Measurements from ENCODE around the gene HEXA.

HEXA gene

GRCh38 chr15:72375501-72375845 is 341 bp downstream of the HEXA start:
- no peak for DNase-seq (ENCODE audit: low read depth in 3 of 3)

GRCh38 chr15:72372361-72372760 is 3.5 kb downstream of the HEXA start:
- DNase-seq (ENCODE audit: low read depth in 3 of 3): no peak

GRCh38 chr15:72369964-72370363 is 5.8 kb downstream of the HEXA start:
- DNase-seq (ENCODE audit: low read depth in 3 of 3): no peak

- DNase-seq (ENCODE audit: low read depth in 3 of 3): no peak
Measured at GRCh38 chr15:72368899-72369298, 6.9 kb downstream of the HEXA start.

GRCh38 chr15:72368325-72368724 is 7.5 kb downstream of the HEXA start:
- DNase-seq (ENCODE audit: low read depth in 3 of 3): no peak

- DNase-seq (ENCODE audit: low read depth in 3 of 3): no peak
Measured at GRCh38 chr15:72365844-72366243, 10.0 kb downstream of the HEXA start.

- DNase-seq (ENCODE audit: low read depth in 3 of 3): no peak
Measured at GRCh38 chr15:72361176-72361575, 14.6 kb downstream of the HEXA start.

- DNase-seq (ENCODE audit: low read depth in 3 of 3): peak in 1 of 3 experiments; percentile 6
Measured at GRCh38 chr15:72358650-72359171, 17.1 kb downstream of the HEXA start.

- no peak for DNase-seq (ENCODE audit: low read depth in 3 of 3)
Measured at GRCh38 chr15:72358121-72358520, 17.7 kb downstream of the HEXA start.

GRCh38 chr15:72354496-72354895 is 21.3 kb downstream of the HEXA start:
- no peak for DNase-seq (ENCODE audit: low read depth in 3 of 3)

GRCh38 chr15:72353266-72353665 is 22.5 kb downstream of the HEXA start:
- no peak for DNase-seq (ENCODE audit: low read depth in 3 of 3)

GRCh38 chr15:72345806-72346205 is 30.0 kb downstream of the HEXA start:
- DNase-seq (ENCODE audit: low read depth in 3 of 3): no peak

GRCh38 chr15:72345280-72345679 is 30.5 kb downstream of the HEXA start:
- no peak for DNase-seq (ENCODE audit: low read depth in 3 of 3)

- DNase-seq (ENCODE audit: low read depth in 3 of 3): no peak
Measured at GRCh38 chr15:72344602-72345001, 31.2 kb downstream of the HEXA start.

GRCh38 chr15:72342385-72342784 is 33.4 kb downstream of the HEXA start:
- peak in 2 of 3 experiments; percentile 11 to 13 for DNase-seq (ENCODE audit: low read depth in 3 of 3)

GRCh38 chr15:72341361-72341760 is 34.5 kb downstream of the HEXA start:
- no peak for DNase-seq (ENCODE audit: low read depth in 3 of 3)

GRCh38 chr15:72340366-72340765 is 35.4 kb downstream of the HEXA start:
- DNase-seq (ENCODE audit: low read depth in 3 of 3): no peak

- DNase-seq (ENCODE audit: low read depth in 3 of 3): no peak
Measured at GRCh38 chr15:72339777-72340177, 36.0 kb downstream of the HEXA start.

- no peak for DNase-seq (ENCODE audit: low read depth in 3 of 3)
Measured at GRCh38 chr15:72338617-72339321, 37.0 kb downstream of the HEXA start.

- DNase-seq (ENCODE audit: low read depth in 3 of 3): no peak
Measured at GRCh38 chr15:72338148-72338547, 37.7 kb downstream of the HEXA start.

- no peak for DNase-seq (ENCODE audit: low read depth in 3 of 3)
Measured at GRCh38 chr15:72334842-72335241, 41.0 kb downstream of the HEXA start.

- DNase-seq (ENCODE audit: low read depth in 3 of 3): no peak
Measured at GRCh38 chr15:72331021-72331420, 44.8 kb downstream of the HEXA start.

GRCh38 chr15:72323752-72324151 is 52.1 kb downstream of the HEXA start:
- no peak for DNase-seq (ENCODE audit: low read depth in 3 of 3)
